Measurements from ENCODE around the gene ZNF683. TPM values are rescaled to one million over a fixed set of nuclear protein-coding genes. Genes with fewer than 3 reads are reported as not detected.

ZNF683 gene
- total RNA-seq, 1 experiment from 2014 or later = not detected

GRCh38 chr1:26357121-26357602, 15.4 kb downstream of the ZNF683 start:
- Histone ChIP-seq H4K20me1 (ENCODE audit: low read length) (no peaks in the 10 kb centered on the region), H3K27me3 (ENCODE audit: low read length) (no peaks in the 10 kb centered on the region), H3K9me3 (ENCODE audit: low read length) (no peaks in the 10 kb centered on the region), H3K4me2 (ENCODE audit: low read length) (no peak overlapping the region), H3F3A (ENCODE audit: low read length, unreplicated experiment) (no peaks in the 10 kb centered on the region), H3K79me2 (ENCODE audit: low read length) (peaks cover 12% of the 10 kb centered on the region; the same call in 1 of the 2 replicates), H3K9ac (ENCODE audit: low read length) (no peak overlapping the region), H3K4me3 (ENCODE audit: low read length) (no peak overlapping the region), H3K9me2 (replicated peaks; ENCODE audit: low read length) (no peaks in the 10 kb centered on the region), H3K4me1 (ENCODE audit: insufficient read depth, low read length) (peaks cover 47% of the 10 kb centered on the region), H3K27ac (ENCODE audit: low read length) (peak overlapping the region; percentile 24; the same call in 1 of the 2 replicates), H2AFZ (ENCODE audit: low read length) (no peak overlapping the region), H3K36me3 (ENCODE audit: low read depth, low read length) (no peaks in the 10 kb centered on the region)
- no peak; the same call in 1 of the 2 replicates for ATAC-seq
- POLR2A ChIA-PET (ENCODE audit: unreplicated experiment) = no interaction called here
- DNase-seq = peak; percentile 54
- intact Hi-C loops (cut with micrococcal nuclease) = no loop called here
- TF ChIP-seq CTCF (conservative IDR thresholded peaks at IDR 0.05; ENCODE audit: low read depth, low read length) (no peak), EZH2 (IDR thresholded peaks at IDR 0.05; ENCODE audit: low read length, unreplicated experiment) (no peak), EZH2phosphoT487 (IDR thresholded peaks at IDR 0.05; ENCODE audit: borderline replicate concordance, low read length) (no peak)
- BruUV-seq (replicated peaks) = no TSS peak
- CTCF ChIA-PET = no interaction called here

GRCh38 chr1:26356106-26356505, 16.4 kb downstream of the ZNF683 start:
- intact Hi-C loops (cut with micrococcal nuclease) = no loop called here
- no peaks in the 10 kb centered on the region for H3K27me3 ChIP-seq (ENCODE audit: low read length)
- ChIA-PET CTCF (no interaction called here), POLR2A (ENCODE audit: unreplicated experiment) (no interaction called here)
- no peaks in the 10 kb centered on the region for H3F3A ChIP-seq (ENCODE audit: low read length, unreplicated experiment)
- no peaks in the 10 kb centered on the region for H3K36me3 ChIP-seq (ENCODE audit: low read depth, low read length)
- H3K4me1 ChIP-seq (ENCODE audit: insufficient read depth, low read length) = peaks cover 58% of the 10 kb centered on the region
- no peaks in the 10 kb centered on the region for H3K9me2 ChIP-seq (replicated peaks; ENCODE audit: low read length)
- H3K27ac ChIP-seq (ENCODE audit: low read length) = no peak overlapping the region
- no peak overlapping the region for H3K9ac ChIP-seq (ENCODE audit: low read length)
- ATAC-seq (no peak), DNase-seq (no peak)
- no peak overlapping the region for H2AFZ ChIP-seq (ENCODE audit: low read length)
- no peaks in the 10 kb centered on the region for H4K20me1 ChIP-seq (ENCODE audit: low read length)
- no peaks in the 10 kb centered on the region for H3K9me3 ChIP-seq (ENCODE audit: low read length)
- no TSS peak for BruUV-seq (replicated peaks)
- H3K79me2 ChIP-seq (ENCODE audit: low read length) = peaks cover 12% of the 10 kb centered on the region; the same call in 1 of the 2 replicates
- TF ChIP-seq CTCF (conservative IDR thresholded peaks at IDR 0.05; ENCODE audit: low read depth, low read length) = no peak
- TF ChIP-seq EZH2 (IDR thresholded peaks at IDR 0.05; ENCODE audit: low read length, unreplicated experiment) = no peak
- TF ChIP-seq EZH2phosphoT487 (IDR thresholded peaks at IDR 0.05; ENCODE audit: borderline replicate concordance, low read length) = no peak
- no peak overlapping the region for H3K4me2 ChIP-seq (ENCODE audit: low read length)
- H3K4me3 ChIP-seq (ENCODE audit: low read length) = no peak overlapping the region

- Histone ChIP-seq H3K4me1 (ENCODE audit: insufficient read depth, low read length) (peaks cover 69% of the 10 kb centered on the region), H3K4me3 (ENCODE audit: low read length) (no peak overlapping the region), H3K9me3 (ENCODE audit: low read length) (no peaks in the 10 kb centered on the region), H3K36me3 (ENCODE audit: low read depth, low read length) (no peaks in the 10 kb centered on the region), H3K27me3 (ENCODE audit: low read length) (no peaks in the 10 kb centered on the region), H3K4me2 (ENCODE audit: low read length) (no peak overlapping the region), H3K27ac (ENCODE audit: low read length) (no peak overlapping the region), H3F3A (ENCODE audit: low read length, unreplicated experiment) (no peaks in the 10 kb centered on the region), H3K9ac (ENCODE audit: low read length) (no peak overlapping the region), H2AFZ (ENCODE audit: low read length) (no peak overlapping the region), H3K79me2 (ENCODE audit: low read length) (peaks cover 12% of the 10 kb centered on the region; the same call in 1 of the 2 replicates), H3K9me2 (replicated peaks; ENCODE audit: low read length) (no peaks in the 10 kb centered on the region), H4K20me1 (ENCODE audit: low read length) (no peaks in the 10 kb centered on the region)
- POLR2A ChIA-PET (ENCODE audit: unreplicated experiment) = no interaction called here
- no peak for DNase-seq
- TF ChIP-seq CTCF (conservative IDR thresholded peaks at IDR 0.05; ENCODE audit: low read depth, low read length) = no peak
- no peak for TF ChIP-seq EZH2phosphoT487 (IDR thresholded peaks at IDR 0.05; ENCODE audit: borderline replicate concordance, low read length)
- TF ChIP-seq EZH2 (IDR thresholded peaks at IDR 0.05; ENCODE audit: low read length, unreplicated experiment) = no peak
- ATAC-seq = no peak
- intact Hi-C loops (cut with micrococcal nuclease) = no loop called here
- no TSS peak for BruUV-seq (replicated peaks)
- CTCF ChIA-PET = no interaction called here
These were observed 17.6 kb downstream of the ZNF683 start for GRCh38 chr1:26354972-26355371.

Data from PC-3 (cell line).